ENCODE measurements around the gene GLOD4.

The GLOD4 gene

GRCh38 chr17:737561-738113 lies 44.4 kb downstream of the GLOD4 start:
- no peak for DNase-seq

- DNase-seq, result no peak
Observed at GRCh38 chr17:733743-734142, 48.3 kb downstream of the GLOD4 start.

- DNase-seq, result no peak
Observed at GRCh38 chr17:732902-733720, 49.0 kb downstream of the GLOD4 start.

- DNase-seq, result peak; percentile 50
Observed at GRCh38 chr17:732067-732901, 49.8 kb downstream of the GLOD4 start, which contains the start of gene TLCD3A. Gene TLCD3A, plus strand, starts transcription at chr17:732596. Its CDS starts 52 bp downstream, at chr17:732648.

GRCh38 chr17:731644-732066 lies 50.4 kb downstream of the GLOD4 start:
- no peak for DNase-seq

- no peak for DNase-seq
Observed at GRCh38 chr17:728911-729310, 53.2 kb downstream of the GLOD4 start.

GRCh38 chr17:726271-726919 lies 55.7 kb downstream of the GLOD4 start:
- no peak for DNase-seq

- no peak for DNase-seq
Observed at GRCh38 chr17:725746-726145, 56.3 kb downstream of the GLOD4 start.

GRCh38 chr17:725084-725483 lies 57.0 kb downstream of the GLOD4 start:
- no peak for DNase-seq

- DNase-seq, result no peak
Observed at GRCh38 chr17:721540-721937, 60.5 kb downstream of the GLOD4 start.

GRCh38 chr17:720706-721539 lies 61.2 kb downstream of the GLOD4 start:
- DNase-seq, result no peak

- no peak for DNase-seq
Observed at GRCh38 chr17:718075-718474, 64.0 kb downstream of the GLOD4 start.

Data from activated gamma-delta T cell (primary cell).